ENCODE measurements around the gene ADPRH. TPM values are rescaled to one million over a fixed set of nuclear protein-coding genes. Genes with fewer than 3 reads are reported as not detected.

The ADPRH gene
- total and polyA plus RNA-seq, 10 of the 15 experiments (the other 5 are each of a cell fraction or from before 2014, with no cell fraction given): 2.3 to 32.6 (median 19.0) TPM

DNA sequence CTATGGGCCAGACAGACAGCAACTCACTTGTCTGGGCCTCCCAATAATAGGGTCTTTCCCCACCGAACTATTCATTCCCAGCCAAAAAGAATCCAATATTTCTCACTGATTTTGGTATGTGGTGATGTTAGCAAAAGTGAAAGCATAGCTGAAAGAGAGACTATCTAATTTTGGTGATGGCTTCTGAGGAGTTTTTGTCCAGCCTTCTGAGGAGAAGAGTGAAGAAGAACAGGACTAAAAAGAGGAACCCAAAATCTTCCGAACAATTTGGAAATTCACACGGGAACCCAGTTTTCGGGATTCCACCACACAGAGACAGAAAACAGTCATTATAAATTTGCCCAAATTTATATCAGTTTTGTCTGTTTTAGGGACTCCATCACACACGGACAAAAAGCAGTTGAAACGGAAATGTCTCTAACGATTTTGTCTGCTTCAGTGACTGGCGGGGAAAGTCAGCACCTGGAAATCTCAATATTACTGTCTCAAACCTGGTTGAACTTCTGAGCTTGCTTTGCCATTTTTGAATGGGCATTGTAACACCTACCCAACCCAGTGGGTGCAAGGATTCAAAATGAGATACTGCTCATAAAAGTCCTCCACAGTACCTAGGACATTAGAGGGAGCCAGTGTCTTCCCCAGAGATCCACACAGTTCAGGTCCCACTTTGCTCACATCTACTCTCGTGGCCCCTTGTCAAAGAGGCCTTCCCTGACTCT, 28.9 kb upstream of the ADPRH start (continued):
- TF ChIP-seq WRNIP1 (IDR thresholded peaks at IDR 0.05; ENCODE audit: borderline replicate concordance, low read depth, low read length) (0 out of 2 replicates have a peak, but pooled peaks have one; percentile 14), IKZF1 (conservative IDR thresholded peaks at IDR 0.05) (peak; percentile 57), NFIC (IDR thresholded peaks at IDR 0.05; ENCODE audit: low read depth, low read length) (peak; percentile 91), IKZF2 (IDR thresholded peaks at IDR 0.05) (peak in 1 of 2 experiments; percentile 47; a peak in 1 of 4 replicates), FOS (IDR thresholded peaks at IDR 0.05; ENCODE audit: borderline replicate concordance, extremely low read depth, insufficient read length) (no peak), PAX8 (IDR thresholded peaks at IDR 0.05) (no peak), GABPA (IDR thresholded peaks at IDR 0.05; ENCODE audit: low read depth) (0 out of 2 replicates have a peak, but pooled peaks have one; percentile 20), FOXM1 (IDR thresholded peaks at IDR 0.05; ENCODE audit: low read depth, low read length) (peak; percentile 76; the same call in 1 of the 2 replicates), ZBED1 (IDR thresholded peaks at IDR 0.05; ENCODE audit: borderline replicate concordance) (peak; percentile 52; the same call in 1 of the 2 replicates), POLR2AphosphoS2 (IDR thresholded peaks at IDR 0.05; ENCODE audit: low read depth, low read length) (no peak), ETV6 (conservative IDR thresholded peaks at IDR 0.05 in 1 of 2, IDR thresholded peaks at IDR 0.05 in 1 of 2; ENCODE audit: borderline replicate concordance in 1 of 2, low read depth in 1 of 2) (peak in 1 of 2 experiments; percentile 50; a peak in 1 of 4 replicates), HDGF (IDR thresholded peaks at IDR 0.05) (0 out of 2 replicates have a peak, but pooled peaks have one; percentile 18), STAT3 (IDR thresholded peaks at IDR 0.05; ENCODE audit: low read depth, low read length) (no peak), YY1 (IDR thresholded peaks at IDR 0.05; ENCODE audit: low read depth, low read length) (peak; percentile 57), POLR2AphosphoS5 (IDR thresholded peaks at IDR 0.05; ENCODE audit: low read length) (peak; percentile 34), ZNF217 (IDR thresholded peaks at IDR 0.05) (no peak), MEF2A (IDR thresholded peaks at IDR 0.05; ENCODE audit: insufficient read depth, low read depth, low read length) (0 out of 2 replicates have a peak, but pooled peaks have one; percentile 45), POU2F2 (IDR thresholded peaks at IDR 0.05; ENCODE audit: borderline replicate concordance, low read depth, low read length) (peak; percentile 45; the same call in 1 of the 3 replicates), CBX5 (IDR thresholded peaks at IDR 0.05; ENCODE audit: low read depth) (no peak; the same call in none of the 2 replicates)
- TF ChIP-seq, protein P1, sequence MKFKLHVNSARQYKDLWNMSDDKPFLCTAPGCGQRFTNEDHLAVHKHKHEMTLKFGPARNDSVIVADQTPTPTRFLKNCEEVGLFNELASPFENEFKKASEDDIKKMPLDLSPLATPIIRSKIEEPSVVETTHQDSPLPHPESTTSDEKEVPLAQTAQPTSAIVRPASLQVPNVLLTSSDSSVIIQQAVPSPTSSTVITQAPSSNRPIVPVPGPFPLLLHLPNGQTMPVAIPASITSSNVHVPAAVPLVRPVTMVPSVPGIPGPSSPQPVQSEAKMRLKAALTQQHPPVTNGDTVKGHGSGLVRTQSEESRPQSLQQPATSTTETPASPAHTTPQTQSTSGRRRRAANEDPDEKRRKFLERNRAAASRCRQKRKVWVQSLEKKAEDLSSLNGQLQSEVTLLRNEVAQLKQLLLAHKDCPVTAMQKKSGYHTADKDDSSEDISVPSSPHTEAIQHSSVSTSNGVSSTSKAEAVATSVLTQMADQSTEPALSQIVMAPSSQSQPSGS (IDR thresholded peaks at IDR 0.05; ENCODE audit: low read length): peak; percentile 70
- TF ChIP-seq, protein P2, sequence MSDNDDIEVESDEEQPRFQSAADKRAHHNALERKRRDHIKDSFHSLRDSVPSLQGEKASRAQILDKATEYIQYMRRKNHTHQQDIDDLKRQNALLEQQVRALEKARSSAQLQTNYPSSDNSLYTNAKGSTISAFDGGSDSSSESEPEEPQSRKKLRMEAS (IDR thresholded peaks at IDR 0.05; ENCODE audit: low read depth, low read length): no peak
- TF ChIP-seq, protein P3, sequence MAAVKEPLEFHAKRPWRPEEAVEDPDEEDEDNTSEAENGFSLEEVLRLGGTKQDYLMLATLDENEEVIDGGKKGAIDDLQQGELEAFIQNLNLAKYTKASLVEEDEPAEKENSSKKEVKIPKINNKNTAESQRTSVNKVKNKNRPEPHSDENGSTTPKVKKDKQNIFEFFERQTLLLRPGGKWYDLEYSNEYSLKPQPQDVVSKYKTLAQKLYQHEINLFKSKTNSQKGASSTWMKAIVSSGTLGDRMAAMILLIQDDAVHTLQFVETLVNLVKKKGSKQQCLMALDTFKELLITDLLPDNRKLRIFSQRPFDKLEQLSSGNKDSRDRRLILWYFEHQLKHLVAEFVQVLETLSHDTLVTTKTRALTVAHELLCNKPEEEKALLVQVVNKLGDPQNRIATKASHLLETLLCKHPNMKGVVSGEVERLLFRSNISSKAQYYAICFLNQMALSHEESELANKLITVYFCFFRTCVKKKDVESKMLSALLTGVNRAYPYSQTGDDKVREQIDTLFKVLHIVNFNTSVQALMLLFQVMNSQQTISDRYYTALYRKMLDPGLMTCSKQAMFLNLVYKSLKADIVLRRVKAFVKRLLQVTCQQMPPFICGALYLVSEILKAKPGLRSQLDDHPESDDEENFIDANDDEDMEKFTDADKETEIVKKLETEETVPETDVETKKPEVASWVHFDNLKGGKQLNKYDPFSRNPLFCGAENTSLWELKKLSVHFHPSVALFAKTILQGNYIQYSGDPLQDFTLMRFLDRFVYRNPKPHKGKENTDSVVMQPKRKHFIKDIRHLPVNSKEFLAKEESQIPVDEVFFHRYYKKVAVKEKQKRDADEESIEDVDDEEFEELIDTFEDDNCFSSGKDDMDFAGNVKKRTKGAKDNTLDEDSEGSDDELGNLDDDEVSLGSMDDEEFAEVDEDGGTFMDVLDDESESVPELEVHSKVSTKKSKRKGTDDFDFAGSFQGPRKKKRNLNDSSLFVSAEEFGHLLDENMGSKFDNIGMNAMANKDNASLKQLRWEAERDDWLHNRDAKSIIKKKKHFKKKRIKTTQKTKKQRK (IDR thresholded peaks at IDR 0.05; ENCODE audit: low read depth, low read length): no peak
- TF ChIP-seq, protein P4, sequence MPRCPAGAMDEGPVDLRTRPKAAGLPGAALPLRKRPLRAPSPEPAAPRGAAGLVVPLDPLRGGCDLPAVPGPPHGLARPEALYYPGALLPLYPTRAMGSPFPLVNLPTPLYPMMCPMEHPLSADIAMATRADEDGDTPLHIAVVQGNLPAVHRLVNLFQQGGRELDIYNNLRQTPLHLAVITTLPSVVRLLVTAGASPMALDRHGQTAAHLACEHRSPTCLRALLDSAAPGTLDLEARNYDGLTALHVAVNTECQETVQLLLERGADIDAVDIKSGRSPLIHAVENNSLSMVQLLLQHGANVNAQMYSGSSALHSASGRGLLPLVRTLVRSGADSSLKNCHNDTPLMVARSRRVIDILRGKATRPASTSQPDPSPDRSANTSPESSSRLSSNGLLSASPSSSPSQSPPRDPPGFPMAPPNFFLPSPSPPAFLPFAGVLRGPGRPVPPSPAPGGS (IDR thresholded peaks at IDR 0.05; ENCODE audit: borderline replicate concordance, insufficient read depth, low read depth, low read length, poor library complexity, severe bottlenecking): peak; percentile 47
